ENCODE measurements around the gene ORM2. TPM values are rescaled to one million over a fixed set of nuclear protein-coding genes. Genes with fewer than 3 reads are reported as not detected.

Gene ORM2
- total and polyA plus RNA-seq, 2 of the 8 experiments (the other 6 are each of a cell fraction or from before 2014, with no cell fraction given): 1.3 TPM; not detected in 1

DNA sequence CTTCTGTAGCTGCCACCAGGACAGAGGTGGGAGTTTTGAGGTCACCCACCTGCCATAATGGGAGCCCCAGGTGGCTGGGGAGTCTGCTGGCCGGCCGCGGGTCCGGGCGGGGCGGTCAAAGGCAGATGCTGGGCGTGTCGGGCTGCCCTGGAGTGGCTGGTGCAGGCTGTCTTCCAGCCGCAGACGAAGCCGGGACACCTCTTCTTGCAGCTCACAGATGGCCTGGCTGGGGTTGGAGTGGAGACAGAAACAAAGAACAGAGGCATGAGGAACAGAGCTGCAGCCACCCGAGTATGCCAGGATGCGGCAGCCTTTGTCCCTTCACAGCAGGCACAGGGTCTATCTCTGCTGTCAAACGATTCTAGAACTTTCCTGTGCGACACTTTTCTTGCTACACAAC, 18.0 kb downstream of the ORM2 start:
- Histone ChIP-seq H2BK20ac (ENCODE audit: low read length) (no peak overlapping the region), H3K18ac (ENCODE audit: extremely low read depth, low read length) (no peak overlapping the region), H3K9ac (replicated peaks in 1 of 4; ENCODE audit: extremely low read depth in 1 of 4, low read depth in 3 of 4, low read length in 3 of 4) (no peak overlapping the region), H3K27me3 (replicated peaks in 1 of 4; ENCODE audit: control insufficient read depth in 3 of 4, extremely low read depth in 1 of 4, insufficient read depth in 3 of 4, low read length in 3 of 4) (no peaks in the 10 kb centered on the region), H2BK15ac (ENCODE audit: low read length) (no peak overlapping the region), H4K91ac (replicated peaks; ENCODE audit: insufficient read length, low read length) (no peak overlapping the region), H3K23me2 (ENCODE audit: low read depth, low read length) (no peaks in the 10 kb centered on the region), H4K5ac (ENCODE audit: insufficient read length, low read depth, low read length) (no peak overlapping the region), H3K36me3 (ENCODE audit: control insufficient read depth in 2 of 4, insufficient read depth in 4 of 4, low read length in 3 of 4) (peaks cover 13 to 86% (median 53%) of the 10 kb centered on the region in 4 experiments; a peak in 7 of 8 replicates), H3K56ac (replicated peaks; ENCODE audit: insufficient read length, low read depth, low read length) (no peak overlapping the region), H2BK5ac (ENCODE audit: low read depth, low read length) (no peak overlapping the region; the same call in 1 of the 2 replicates), H3K9me3 (ENCODE audit: insufficient read depth in 2 of 2, low read depth in 1 of 2, low read length in 1 of 2) (no peaks in the 10 kb centered on the region), H3K79me1 (ENCODE audit: low read depth, low read length) (no peaks in the 10 kb centered on the region), H3K4ac (replicated peaks; ENCODE audit: insufficient read length, low read depth, low read length) (no peak overlapping the region), H4K8ac (ENCODE audit: extremely low read depth, insufficient read depth, low read length) (0 out of 2 replicates have a peak overlapping the region, but pooled peaks have one; percentile 8), H2BK12ac (ENCODE audit: low read depth, low read length) (no peak overlapping the region), H3K4me2 (ENCODE audit: insufficient read depth in 1 of 2, low read depth in 2 of 2, low read length in 2 of 2) (no peak overlapping the region), H4K20me1 (replicated peaks in 1 of 2; ENCODE audit: control insufficient read depth in 1 of 2, insufficient read depth in 2 of 2, low read length in 2 of 2) (no peaks in the 10 kb centered on the region), H3K4me3 (ENCODE audit: extremely low read depth in 1 of 4, insufficient read depth in 2 of 4, low read depth in 3 of 4, low read length in 4 of 4) (no peak overlapping the region), H3K79me2 (ENCODE audit: control insufficient read depth in 1 of 2, insufficient read depth in 2 of 2, low read length in 2 of 2) (no peaks in the 10 kb centered on the region), H2AFZ (ENCODE audit: low read length) (no peak overlapping the region), H2AK5ac (ENCODE audit: low read depth, low read length) (no peak overlapping the region), H3K27ac (ENCODE audit: low read depth, low read length) (no peak overlapping the region), H3K4me1 (replicated peaks in 1 of 4; ENCODE audit: control insufficient read depth in 3 of 4, insufficient read depth in 4 of 4, low read length in 3 of 4) (peaks cover 4 to 11% (median 8%) of the 10 kb centered on the region in 4 experiments; a peak in 6 of 7 replicates), H3K14ac (ENCODE audit: insufficient read length) (no peak overlapping the region), H2BK120ac (replicated peaks; ENCODE audit: low read depth, low read length) (no peak overlapping the region), H3K23ac (ENCODE audit: insufficient read length) (no peak overlapping the region)
- FAIRE-seq: no peak
- POLR2A ChIA-PET (ENCODE audit: partially characterized antibody): interaction anchor here (0.6 to 1.9 kb wide), 3 partner anchors 9 to 33 kb away, joined by 3 to 6 read pairs (median 3); no protein-coding TSS in a partner anchor
- no peak for DNase-seq (ENCODE audit: low read depth in 1 of 2, low spot score in 2 of 2)
- CTCF ChIA-PET (ENCODE audit: partially characterized antibody): interaction anchor here (0.7 to 4.5 kb wide), 3 partner anchors 8 to 212 kb away, joined by 3 to 21 read pairs (median 4); no protein-coding TSS in a partner anchor
- WGBS, 2 experiments (ENCODE audit: extremely low coverage in 1 of 2, insufficient coverage in 1 of 2, insufficient read length in 1 of 2, insufficient replicate concordance in 2 of 2, low coverage in 1 of 2, low lambda C conversion rate in 2 of 2, missing lambda C conversion rate in 1 of 2): 86% methylated on average over 15 of the region's 15 CpGs; no CpG with 5 or more reads in 1 of the 2 experiments
- TF ChIP-seq TCF12 (IDR thresholded peaks at IDR 0.05; ENCODE audit: low read depth, low read length): no peak
- TF ChIP-seq GABPA (IDR thresholded peaks at IDR 0.05; ENCODE audit: borderline replicate concordance, insufficient read depth, low read length): no peak
- no peak for TF ChIP-seq NANOG (IDR thresholded peaks at IDR 0.05; ENCODE audit: insufficient read depth, low read depth, low read length, poor library complexity, severe bottlenecking)
- no peak for TF ChIP-seq CHD1 (IDR thresholded peaks at IDR 0.05; ENCODE audit: low read depth, low read length)
